Measurements from ENCODE around the gene TMEM187.

DNA sequence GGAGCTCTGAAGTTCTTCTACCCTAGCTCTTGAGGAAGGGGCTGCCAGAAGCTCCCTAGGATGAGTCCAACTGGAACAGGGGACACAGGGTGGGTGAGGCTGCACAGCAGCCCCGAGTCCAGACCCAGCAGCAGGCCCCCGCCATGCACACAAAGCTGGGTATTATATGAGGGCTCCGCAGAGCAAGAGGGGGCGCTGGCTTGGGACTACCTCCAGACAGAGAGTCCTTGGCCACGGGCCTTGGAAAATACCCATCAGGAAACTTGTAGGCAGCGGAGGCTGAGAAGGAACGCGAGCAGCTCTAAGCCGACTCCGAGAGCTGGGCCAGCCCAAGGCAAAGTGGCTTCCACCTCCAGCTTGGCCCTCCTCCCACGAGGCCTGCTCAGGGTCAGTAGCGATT is 9.0 kb upstream of the TMEM187 start:
- TF ChIP-seq, protein P1, sequence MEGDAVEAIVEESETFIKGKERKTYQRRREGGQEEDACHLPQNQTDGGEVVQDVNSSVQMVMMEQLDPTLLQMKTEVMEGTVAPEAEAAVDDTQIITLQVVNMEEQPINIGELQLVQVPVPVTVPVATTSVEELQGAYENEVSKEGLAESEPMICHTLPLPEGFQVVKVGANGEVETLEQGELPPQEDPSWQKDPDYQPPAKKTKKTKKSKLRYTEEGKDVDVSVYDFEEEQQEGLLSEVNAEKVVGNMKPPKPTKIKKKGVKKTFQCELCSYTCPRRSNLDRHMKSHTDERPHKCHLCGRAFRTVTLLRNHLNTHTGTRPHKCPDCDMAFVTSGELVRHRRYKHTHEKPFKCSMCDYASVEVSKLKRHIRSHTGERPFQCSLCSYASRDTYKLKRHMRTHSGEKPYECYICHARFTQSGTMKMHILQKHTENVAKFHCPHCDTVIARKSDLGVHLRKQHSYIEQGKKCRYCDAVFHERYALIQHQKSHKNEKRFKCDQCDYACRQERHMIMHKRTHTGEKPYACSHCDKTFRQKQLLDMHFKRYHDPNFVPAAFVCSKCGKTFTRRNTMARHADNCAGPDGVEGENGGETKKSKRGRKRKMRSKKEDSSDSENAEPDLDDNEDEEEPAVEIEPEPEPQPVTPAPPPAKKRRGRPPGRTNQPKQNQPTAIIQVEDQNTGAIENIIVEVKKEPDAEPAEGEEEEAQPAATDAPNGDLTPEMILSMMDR (IDR thresholded peaks at IDR 0.05): no peak
- no peak for TF ChIP-seq GATA3 (IDR thresholded peaks at IDR 0.05; ENCODE audit: borderline replicate concordance)
- TF ChIP-seq JUNB (IDR thresholded peaks at IDR 0.05): no peak
- TF ChIP-seq HDAC2 (IDR thresholded peaks at IDR 0.05): no peak
- no peak for TF ChIP-seq POLR2A (IDR thresholded peaks at IDR 0.05; ENCODE audit: low read length)
- TF ChIP-seq CEBPB (IDR thresholded peaks at IDR 0.05): no peak
- TF ChIP-seq BHLHE40 (IDR thresholded peaks at IDR 0.05; ENCODE audit: low read depth, low read length): no peak
- no peak for TF ChIP-seq NFE2L2 (conservative IDR thresholded peaks at IDR 0.05; ENCODE audit: low read length)
- TF ChIP-seq EP300 (IDR thresholded peaks at IDR 0.05): no peak
- TF ChIP-seq JUN (IDR thresholded peaks at IDR 0.05): no peak
- TF ChIP-seq FOSB (CRISPR knock-in tag; IDR thresholded peaks at IDR 0.05): no peak
- TF ChIP-seq MAZ (IDR thresholded peaks at IDR 0.05; ENCODE audit: borderline replicate concordance, low read depth, low read length): no peak

All from A549 (cell line).